GM03348 (cell line): ENCODE measurements around the gene CCNY.
A peak's percentile ranks its signal among the peaks of the same experiment; 100 is the strongest.
"Not testable (repeated sequence)": the region's sequence is repeated elsewhere in the genome, so short reads cannot be mapped to it uniquely, and the experiment has no call there.

Source experiments
- DNase-seq: peaks from one replicate; pipeline ENCODE4 v3.0.0; 2012; ENCODE audit warnings: low spot score

CCNY gene

DNA sequence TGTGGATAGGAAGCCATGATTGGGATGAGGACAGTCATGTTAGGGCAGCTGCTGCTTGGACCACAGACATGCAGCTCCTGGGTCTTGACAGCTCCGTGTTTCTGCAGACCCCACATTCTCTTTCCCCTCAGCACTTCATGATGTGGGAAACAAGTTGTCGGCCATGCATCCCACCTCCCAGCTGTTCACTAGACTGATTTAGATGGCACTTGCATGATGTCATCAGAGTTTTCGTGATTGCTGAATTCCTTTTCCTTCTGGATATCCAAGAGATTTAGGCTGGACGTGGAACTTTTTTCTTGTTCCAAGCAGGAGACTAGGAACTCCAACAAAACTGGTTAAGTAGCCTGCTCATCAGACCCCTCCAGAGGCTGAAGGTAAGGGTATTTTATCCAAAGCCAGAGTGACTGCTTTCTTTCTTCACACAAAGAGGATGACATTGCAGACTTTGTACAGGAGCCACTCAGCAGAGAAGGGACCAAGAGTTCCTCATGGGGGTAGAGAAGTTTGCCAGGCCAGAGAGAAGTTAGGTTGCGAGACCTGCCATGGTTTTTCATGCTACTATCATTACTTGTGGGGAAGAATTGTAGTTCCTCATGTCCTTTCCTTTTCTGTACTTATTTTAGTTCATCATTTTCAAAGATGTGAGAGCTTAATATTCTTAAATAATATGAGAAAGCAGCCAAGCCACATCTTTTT is 151.2 kb downstream of the CCNY start:
- DNase-seq, result no peak

DNA sequence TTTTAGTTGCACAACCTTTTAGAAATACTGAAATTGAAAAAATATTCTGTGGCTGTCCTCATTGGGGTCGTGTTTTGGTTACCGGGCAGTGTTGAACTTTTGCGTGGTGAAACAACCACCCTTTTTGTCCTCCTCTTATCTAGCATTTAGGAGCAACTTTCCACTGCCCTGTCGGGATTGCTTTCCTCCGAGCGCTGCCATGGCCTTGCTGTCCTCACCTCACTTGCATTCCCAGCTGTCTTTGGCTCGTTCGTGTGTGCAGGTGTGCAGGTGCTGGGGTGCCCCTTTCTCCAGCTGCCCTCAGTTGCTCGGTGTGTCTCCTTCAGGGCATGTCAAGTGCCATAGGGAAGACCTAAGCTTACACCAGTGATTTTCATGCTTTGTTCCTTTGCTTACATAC is 151.9 kb downstream of the CCNY start:
- DNase-seq, result no peak

DNA sequence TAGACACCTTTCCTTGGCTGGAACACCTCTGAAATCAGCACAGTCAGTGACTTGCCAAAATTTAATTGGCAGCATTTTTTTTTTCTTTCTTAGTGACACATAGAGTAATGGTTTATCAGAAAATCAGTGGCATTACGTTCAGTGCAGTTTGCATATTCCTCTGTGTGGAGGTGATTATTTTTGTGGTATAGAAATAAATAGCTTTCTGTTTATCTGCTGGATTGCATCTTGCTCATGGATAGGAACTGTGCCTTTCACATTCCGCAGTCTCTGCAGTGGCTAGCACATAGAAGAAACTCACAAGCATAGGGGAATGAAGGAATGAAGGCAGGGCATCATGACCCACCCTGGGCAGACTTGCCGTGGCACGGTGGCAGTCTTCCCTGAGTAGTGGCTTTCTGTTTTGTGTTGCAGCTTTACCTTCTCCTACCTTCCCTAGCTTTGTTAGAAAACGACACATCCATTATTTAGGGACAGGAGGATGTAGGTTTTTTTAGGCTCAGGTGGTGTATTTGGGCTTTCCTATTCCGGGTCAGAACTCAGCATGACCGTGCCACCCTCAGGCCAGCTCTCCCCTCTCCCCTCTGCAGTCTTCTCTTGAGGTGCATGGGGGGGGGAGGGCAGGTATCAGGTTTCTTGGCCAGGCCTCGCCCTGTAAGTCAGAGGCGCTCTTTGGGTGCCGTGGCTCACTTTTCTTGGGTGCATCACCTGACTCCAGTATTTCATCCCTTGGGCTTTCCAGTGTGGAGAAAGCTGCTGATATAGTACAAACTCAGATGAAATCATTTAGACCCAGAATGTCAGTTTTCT is 156.3 kb downstream of the CCNY start:
- no peak for DNase-seq

GRCh38 chr10:35493196-35494118 is 157.1 kb downstream of the CCNY start:
- DNase-seq, result no peak

DNA sequence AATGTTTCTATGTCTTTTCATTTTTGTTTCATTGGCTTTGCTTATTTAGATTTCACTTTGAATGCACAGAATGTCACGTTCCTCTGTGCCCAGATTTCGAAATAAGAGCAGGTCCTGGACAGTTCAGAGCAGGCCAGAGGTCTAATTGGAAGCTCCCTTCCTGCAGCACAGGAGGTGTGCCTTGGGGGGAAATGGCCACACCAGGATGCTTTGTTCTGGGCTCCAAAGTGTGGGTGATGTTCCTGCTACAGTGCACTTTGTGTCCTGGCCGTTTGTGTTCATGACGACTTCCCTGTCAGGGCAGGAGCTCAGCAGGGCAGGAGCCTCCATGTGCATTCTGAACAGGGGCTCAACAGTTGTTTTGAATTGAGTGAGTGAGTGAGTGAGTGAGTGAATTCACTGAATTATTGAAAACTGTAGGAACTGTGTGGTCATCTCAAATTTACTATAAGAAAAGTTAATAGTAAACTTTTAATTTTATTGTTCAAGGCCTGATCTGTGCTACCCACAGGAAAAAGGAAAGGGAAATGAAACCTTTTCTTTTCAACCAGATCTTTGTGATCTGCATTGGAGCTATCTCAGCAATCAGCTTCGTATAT is 159.3 kb downstream of the CCNY start:
- peak; percentile 25 for DNase-seq

DNA sequence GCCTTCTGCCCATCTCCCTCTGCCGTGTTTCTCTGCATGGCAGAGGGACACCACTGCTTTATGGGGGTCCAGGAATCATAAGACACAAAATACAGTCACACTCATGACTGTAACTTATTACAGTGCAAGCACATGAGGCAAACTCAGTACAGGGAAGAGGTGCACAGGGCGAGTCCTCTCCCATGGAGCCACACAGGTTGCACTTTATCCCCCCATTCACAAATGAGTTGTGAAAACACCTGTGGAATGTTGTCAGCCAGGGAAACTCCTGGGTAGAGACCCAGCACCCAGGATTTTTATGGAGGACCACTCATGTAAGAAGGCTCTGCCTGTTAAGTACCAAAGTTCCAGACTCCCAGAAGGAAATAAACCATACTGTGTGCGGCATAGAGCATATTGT is 161.6 kb downstream of the CCNY start:
- DNase-seq, result no peak

GRCh38 chr10:35498693-35499092 is 162.4 kb downstream of the CCNY start:
- DNase-seq, result no peak

GRCh38 chr10:35501923-35502322 is 165.6 kb downstream of the CCNY start:
- DNase-seq, result no peak

DNA sequence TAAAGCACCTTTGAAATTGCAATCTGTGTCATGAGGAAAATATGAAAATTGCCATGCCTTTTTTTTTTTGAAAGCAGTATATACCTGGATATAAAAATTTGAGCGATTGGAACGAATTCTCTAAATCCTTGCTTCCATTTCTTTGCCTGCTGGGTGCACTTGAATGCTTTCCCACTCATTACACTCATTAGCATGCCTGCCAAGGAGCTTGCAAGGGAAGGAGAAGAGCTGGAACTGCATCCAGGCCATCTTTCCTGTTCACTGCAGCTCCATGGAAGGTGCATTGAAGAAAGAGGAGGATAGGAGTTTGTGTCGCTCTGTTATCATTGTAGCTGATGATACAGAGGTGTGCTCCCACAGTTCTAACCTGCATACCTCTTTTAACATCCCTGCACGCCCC is 166.4 kb downstream of the CCNY start:
- no peak for DNase-seq

- no peak for DNase-seq
Measured at GRCh38 chr10:35503578-35503977, 167.3 kb downstream of the CCNY start.

DNA sequence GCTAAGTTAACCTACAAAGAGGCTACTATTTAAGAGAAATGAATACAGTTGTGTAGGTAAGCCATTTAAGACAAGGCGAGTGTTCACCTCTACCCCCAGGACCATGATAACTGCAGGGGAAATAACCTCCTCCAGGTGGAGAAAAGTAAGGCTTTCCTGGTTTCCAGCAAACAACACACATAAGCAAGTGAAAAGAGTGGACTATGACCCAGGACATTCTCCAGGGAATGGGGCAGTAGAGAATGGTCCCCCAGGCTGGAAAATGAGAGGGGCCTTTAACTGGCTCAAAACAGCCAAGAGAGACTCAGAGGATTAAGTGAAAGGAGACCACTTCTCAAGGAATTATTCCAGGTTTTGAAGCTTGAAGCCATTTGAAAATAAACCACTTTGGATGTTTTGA is 167.8 kb downstream of the CCNY start:
- DNase-seq, result no peak

GRCh38 chr10:35505241-35505873 is 169.0 kb downstream of the CCNY start:
- DNase-seq, result no peak

- DNase-seq, result no peak
Measured at GRCh38 chr10:35506741-35507140, 170.4 kb downstream of the CCNY start.

DNA sequence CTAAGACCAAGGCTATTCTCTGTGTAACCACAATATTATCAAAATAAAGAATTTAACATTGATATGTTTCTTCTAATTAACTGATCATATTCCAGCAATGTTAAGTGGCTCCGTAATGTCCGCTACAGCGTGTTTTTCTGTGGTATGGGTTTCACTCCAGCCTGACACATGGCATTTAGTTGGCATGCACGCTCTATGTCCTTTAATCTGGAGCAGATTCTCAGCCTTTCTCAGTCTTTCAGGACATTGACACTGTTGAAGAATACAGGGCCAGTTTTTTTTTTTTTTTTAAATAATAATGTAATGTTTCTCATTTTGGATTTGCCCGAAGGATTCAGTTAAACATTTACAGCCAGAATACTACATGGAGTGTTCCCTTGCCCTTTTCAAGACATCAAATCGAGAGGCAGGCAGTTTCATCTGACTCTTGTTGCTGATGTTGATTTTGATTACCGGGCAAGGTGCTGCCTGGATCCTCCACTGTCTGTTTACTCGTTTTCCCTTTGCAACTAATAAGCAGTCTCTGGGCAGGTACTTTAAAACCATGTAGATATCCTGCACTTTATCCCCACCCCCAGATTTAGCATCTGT is 171.3 kb downstream of the CCNY start:
- DNase-seq, result no peak

DNA sequence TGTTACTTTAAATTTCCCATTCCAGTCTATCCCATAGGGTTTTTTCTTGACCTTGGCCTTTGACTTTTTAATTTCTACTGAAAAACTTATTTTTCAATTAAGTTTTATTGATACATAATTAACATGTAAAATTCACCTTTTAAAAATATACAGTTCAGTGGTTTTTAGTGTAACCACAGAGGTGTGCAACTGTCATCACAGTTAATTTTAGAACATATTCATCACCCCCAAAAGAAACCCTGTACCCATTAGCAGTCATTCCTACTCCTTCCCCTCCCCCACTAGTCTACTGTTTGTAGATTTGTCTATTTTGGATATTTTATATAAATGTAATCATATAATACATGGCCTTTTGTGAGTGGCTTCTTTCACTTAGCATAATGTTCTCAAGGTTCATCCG is 172.3 kb downstream of the CCNY start:
- no peak for DNase-seq

- DNase-seq, result no peak
Measured at GRCh38 chr10:35510891-35511290, 174.6 kb downstream of the CCNY start.

- DNase-seq, result no peak
Measured at GRCh38 chr10:35511647-35512046, 175.3 kb downstream of the CCNY start.

DNA sequence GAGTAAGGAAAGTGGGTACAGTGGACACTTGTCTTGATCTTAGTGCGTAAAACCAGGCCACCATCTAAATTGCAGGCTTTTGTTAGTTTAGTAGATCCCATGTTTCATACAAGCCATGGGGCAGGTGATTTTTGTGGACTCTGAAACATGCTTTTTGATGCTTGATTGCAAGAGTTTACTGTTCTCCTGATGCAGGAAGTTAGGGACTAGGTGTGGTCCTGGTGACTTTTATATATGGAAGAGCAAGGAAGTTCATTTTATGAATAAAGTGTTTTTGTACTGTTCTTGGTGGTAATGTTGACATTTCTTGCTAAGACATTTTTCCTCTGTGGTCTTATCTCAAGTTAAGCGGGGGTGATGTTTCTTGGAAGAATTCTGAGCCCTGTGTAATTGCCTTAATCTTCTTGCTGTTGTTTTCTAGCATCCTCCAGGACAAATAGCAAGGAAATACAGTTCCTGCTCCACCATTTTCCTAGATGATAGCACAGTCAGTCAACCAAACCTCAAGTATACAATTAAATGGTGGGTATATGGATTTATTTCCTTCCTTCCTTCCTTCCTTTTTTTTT is 179.9 kb downstream of the CCNY start:
- DNase-seq, result no peak

DNA sequence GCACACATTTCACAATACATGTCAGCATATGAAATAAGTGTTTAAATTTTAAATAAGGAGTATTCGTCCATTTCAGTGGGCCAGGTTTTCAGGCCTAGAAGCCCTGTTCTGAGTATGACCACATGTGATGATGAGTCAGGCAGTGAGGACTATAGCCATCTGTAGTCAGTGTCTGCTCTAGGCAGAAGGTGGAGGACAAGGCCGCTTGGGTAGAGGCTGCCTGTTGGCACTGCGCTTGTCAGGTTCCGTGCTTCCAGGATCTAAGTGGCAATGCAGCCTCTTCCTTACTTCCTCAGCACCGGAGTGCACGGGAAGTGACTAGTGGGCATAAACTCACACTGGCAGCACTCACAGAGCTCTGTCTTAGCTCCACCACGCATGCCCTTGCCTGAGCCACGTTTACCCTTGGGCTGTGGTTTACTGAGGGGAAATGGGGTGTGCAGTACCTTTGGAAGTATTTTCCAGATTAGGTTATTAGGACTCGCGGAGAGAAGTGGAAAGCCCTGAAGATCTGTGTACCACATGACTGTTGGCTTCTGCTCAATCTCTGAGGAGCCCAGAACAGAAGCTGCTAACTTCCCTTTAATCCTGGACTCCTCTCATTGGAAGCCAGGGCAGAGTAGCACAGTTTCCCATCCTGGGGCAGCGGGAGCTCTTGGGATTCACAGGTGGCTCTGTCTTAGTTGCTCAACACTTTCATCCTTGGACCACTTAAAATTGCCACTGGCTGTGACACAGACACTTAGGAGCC is 181.3 kb downstream of the CCNY start:
- peak; percentile 59 for DNase-seq

GRCh38 chr10:35518187-35518586 is 181.9 kb downstream of the CCNY start:
- DNase-seq, result not testable (repeated sequence)
